ENCODE data around the gene MSL1. TPM values are rescaled to one million over a fixed set of nuclear protein-coding genes. Genes with fewer than 3 reads are reported as not detected.

The MSL1 gene
- total RNA-seq, 1 donor, result 64.1 TPM

DNA sequence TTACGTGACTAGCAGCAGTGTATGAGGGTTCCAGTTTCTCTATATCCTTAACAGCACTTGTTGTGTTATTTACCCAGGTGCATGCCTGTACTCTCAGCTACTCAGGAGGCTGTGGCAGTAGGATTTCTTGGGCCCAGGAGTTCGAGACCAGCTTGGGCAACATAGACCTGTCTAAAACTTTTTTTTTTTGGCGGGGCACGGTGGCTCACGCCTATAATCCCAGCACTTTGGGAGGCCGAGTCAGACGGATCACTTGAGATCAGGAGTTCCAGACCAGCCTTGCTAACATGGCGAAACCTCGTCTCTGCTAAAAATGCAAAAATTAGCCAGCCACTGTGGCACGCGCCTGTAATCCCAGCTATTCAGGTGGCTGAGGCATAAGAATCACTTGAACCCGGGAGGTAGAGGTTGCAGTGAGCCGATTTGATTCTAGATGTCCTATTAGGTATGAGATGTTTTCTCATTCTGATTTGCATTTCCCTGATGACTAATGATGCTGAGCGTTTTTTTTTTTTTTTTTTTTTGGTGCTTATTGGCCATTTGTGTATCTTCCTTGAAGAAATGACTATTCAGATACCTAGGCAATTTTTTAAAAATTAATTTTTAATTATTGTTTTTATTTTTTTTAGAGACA, 31.9 kb downstream of the MSL1 start:
- TF ChIP-seq, protein P1, sequence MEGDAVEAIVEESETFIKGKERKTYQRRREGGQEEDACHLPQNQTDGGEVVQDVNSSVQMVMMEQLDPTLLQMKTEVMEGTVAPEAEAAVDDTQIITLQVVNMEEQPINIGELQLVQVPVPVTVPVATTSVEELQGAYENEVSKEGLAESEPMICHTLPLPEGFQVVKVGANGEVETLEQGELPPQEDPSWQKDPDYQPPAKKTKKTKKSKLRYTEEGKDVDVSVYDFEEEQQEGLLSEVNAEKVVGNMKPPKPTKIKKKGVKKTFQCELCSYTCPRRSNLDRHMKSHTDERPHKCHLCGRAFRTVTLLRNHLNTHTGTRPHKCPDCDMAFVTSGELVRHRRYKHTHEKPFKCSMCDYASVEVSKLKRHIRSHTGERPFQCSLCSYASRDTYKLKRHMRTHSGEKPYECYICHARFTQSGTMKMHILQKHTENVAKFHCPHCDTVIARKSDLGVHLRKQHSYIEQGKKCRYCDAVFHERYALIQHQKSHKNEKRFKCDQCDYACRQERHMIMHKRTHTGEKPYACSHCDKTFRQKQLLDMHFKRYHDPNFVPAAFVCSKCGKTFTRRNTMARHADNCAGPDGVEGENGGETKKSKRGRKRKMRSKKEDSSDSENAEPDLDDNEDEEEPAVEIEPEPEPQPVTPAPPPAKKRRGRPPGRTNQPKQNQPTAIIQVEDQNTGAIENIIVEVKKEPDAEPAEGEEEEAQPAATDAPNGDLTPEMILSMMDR (IDR thresholded peaks at IDR 0.05; ENCODE audit: insufficient read depth, low read length), result no peak
- DNase-seq (ENCODE audit: low read depth), result no peak
- no peak overlapping the region for H3K4me3 ChIP-seq (ENCODE audit: low read depth, low read length)

DNA sequence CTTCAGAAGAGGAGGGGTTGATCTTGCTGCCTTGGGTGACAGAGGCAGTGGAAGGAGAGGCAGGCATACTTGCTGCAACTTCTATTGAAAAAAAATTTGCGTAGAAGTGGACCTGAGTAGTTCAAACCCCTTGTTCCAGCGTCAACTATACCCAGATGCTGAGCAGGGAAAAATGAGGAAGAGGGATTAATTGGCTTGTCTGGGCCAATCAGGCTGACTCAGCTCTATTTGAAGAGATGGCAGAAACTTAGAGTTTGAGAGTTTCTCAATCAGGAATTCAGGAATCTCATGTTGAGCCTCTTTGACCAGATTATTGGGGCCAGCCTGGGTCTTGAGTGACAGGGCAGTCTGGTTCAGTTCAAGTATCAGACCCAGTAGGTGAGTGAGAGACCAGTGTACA, 36.2 kb downstream of the MSL1 start:
- H3K4me3 ChIP-seq (ENCODE audit: low read depth, low read length), result no peak overlapping the region
- TF ChIP-seq, protein P1 (IDR thresholded peaks at IDR 0.05; ENCODE audit: insufficient read depth, low read length), result no peak
- no peak for DNase-seq (ENCODE audit: low read depth)

- TF ChIP-seq, protein P1 (IDR thresholded peaks at IDR 0.05; ENCODE audit: insufficient read depth, low read length), result no peak
- DNase-seq (ENCODE audit: low read depth), result no peak
- H3K4me3 ChIP-seq (ENCODE audit: low read depth, low read length), result no peak overlapping the region
Measured at GRCh38 chr17:40158438-40159013, 36.8 kb downstream of the MSL1 start.

GRCh38 chr17:40159456-40159855, 37.7 kb downstream of the MSL1 start:
- H3K4me3 ChIP-seq (ENCODE audit: low read depth, low read length), result no peak overlapping the region
- DNase-seq (ENCODE audit: low read depth), result no peak
- TF ChIP-seq, protein P1 (IDR thresholded peaks at IDR 0.05; ENCODE audit: insufficient read depth, low read length), result no peak

- TF ChIP-seq, protein P1 (IDR thresholded peaks at IDR 0.05; ENCODE audit: insufficient read depth, low read length), result no peak
- DNase-seq (ENCODE audit: low read depth), result no peak
- H3K4me3 ChIP-seq (ENCODE audit: low read depth, low read length), result no peak overlapping the region
Measured at GRCh38 chr17:40167685-40168261, 46.0 kb downstream of the MSL1 start.

DNA sequence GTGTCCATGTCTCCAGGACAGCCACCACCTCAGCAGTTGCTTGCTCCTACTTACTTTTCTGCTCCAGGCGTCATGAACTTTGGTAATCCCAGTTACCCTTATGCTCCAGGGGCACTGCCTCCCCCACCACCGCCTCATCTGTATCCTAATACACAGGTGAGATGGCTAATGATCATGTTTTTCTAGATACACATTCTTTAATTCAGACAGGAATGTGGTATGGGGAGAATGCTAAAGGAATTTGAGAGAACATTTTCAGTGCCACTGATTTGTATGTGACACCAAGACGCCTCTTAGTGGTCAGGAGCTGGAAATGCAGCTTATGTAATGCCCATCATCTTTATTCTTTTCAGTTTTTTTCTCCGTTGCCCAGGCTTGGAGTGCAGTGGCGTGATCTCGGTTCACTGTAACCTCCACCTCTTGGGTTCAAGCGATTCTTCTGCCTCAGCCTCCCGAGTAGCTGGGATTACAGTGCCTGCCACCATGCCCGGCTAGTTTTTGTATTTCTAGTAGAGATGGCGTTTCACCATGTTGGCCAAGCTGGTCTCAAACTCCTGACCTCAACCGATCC, 46.6 kb downstream of the MSL1 start:
- no peak overlapping the region for H3K4me3 ChIP-seq (ENCODE audit: low read depth, low read length)

More for the DNA sequence above, 46.6 kb downstream of the MSL1 start:
- peak; percentile 85 for DNase-seq (ENCODE audit: low read depth)
- TF ChIP-seq, protein P1 (IDR thresholded peaks at IDR 0.05; ENCODE audit: insufficient read depth, low read length), result peak; percentile 72
